ENCODE data around the gene TFR2. TPM values are rescaled to one million over a fixed set of nuclear protein-coding genes. Genes with fewer than 3 reads are reported as not detected.

Gene TFR2
- total RNA-seq, 4 donors from 2014 or later = 0.60 to 0.68 (median 0.64) TPM; not detected in 1

- in situ Hi-C loops (cut with MboI; ENCODE audit: low pct_ligation_motif_present in 1 of 4, low pct_unique_long_range_greater_than_20kb in 1 of 4, low sequenced_read_pairs in 3 of 4) = no loop called here
- intact Hi-C loops (cut with DNase I; ENCODE audit: low total_unique reads) = no loop called here
- peak; percentile 70 for DNase-seq
- no peaks in the 10 kb centered on the region for H3K27me3 ChIP-seq
- H3K9me3 ChIP-seq = no peaks in the 10 kb centered on the region
- no peaks in the 10 kb centered on the region for H3K36me3 ChIP-seq
- peak overlapping the region; percentile 49 to 75 (median 65) for H3K4me3 ChIP-seq
- TF ChIP-seq EP300 (IDR thresholded peaks at IDR 0.05; ENCODE audit: low read depth) (no peak), POLR2AphosphoS5 (IDR thresholded peaks at IDR 0.05) (no peak), CTCF (IDR thresholded peaks at IDR 0.05) (no peak), POLR2A (IDR thresholded peaks at IDR 0.05) (no peak)
- WGBS, 2 donors (ENCODE audit: low coverage in 1 of 2) = 0 to 14% methylated on average over 2 to 68 of the region's 68 CpGs
- peak overlapping the region; percentile 77 to 92 (median 84) for H3K27ac ChIP-seq
- H3K4me1 ChIP-seq = peaks cover 6 to 28% (median 25%) of the 10 kb centered on the region in 4 donors
Observed at GRCh38 chr7:100604976-100605911, 36.1 kb downstream of the TFR2 start.

GRCh38 chr7:100604028-100604975 lies 37.0 kb downstream of the TFR2 start:
- 2% methylated on average over 44 of the region's 70 CpGs; no CpG with 5 or more reads in 1 of the 2 donors for WGBS, 2 donors (ENCODE audit: low coverage in 1 of 2)

GRCh38 chr7:100603726-100604027 lies 37.7 kb downstream of the TFR2 start:
- no peak for DNase-seq
- Histone ChIP-seq H3K4me1 (peaks cover 6 to 28% (median 25%) of the 10 kb centered on the region in 4 donors), H3K9me3 (no peaks in the 10 kb centered on the region), H3K27ac (peak overlapping the region; percentile 77 to 92 (median 84)), H3K27me3 (no peaks in the 10 kb centered on the region), H3K4me3 (peak overlapping the region; percentile 49 to 75 (median 65)), H3K36me3 (no peaks in the 10 kb centered on the region)
- TF ChIP-seq POLR2AphosphoS5 (IDR thresholded peaks at IDR 0.05) = no peak
- TF ChIP-seq POLR2A (IDR thresholded peaks at IDR 0.05) = no peak
- TF ChIP-seq CTCF (IDR thresholded peaks at IDR 0.05) = no peak
- TF ChIP-seq EP300 (IDR thresholded peaks at IDR 0.05; ENCODE audit: low read depth) = no peak
- WGBS, 2 donors (ENCODE audit: low coverage in 1 of 2) = 16 to 60% methylated on average over 1 to 10 of the region's 10 CpGs
- intact Hi-C loops (cut with DNase I; ENCODE audit: low total_unique reads) (no loop called here), in situ Hi-C loops (cut with MboI; ENCODE audit: low pct_ligation_motif_present in 1 of 4, low pct_unique_long_range_greater_than_20kb in 1 of 4, low sequenced_read_pairs in 3 of 4) (no loop called here)

More at GRCh38 chr7:100604028-100604975, 37.0 kb downstream of the TFR2 start:
- DNase-seq = peak; percentile 82
- TF ChIP-seq CTCF (IDR thresholded peaks at IDR 0.05) (peak; percentile 37 to 55 (median 47)), POLR2AphosphoS5 (IDR thresholded peaks at IDR 0.05) (peak; percentile 46 to 72 (median 50)), POLR2A (IDR thresholded peaks at IDR 0.05) (peak; percentile 25), EP300 (IDR thresholded peaks at IDR 0.05; ENCODE audit: low read depth) (no peak)
- peak overlapping the region; percentile 49 to 75 (median 65) for H3K4me3 ChIP-seq
- intact Hi-C loops (cut with DNase I; ENCODE audit: low total_unique reads) = no loop called here
- peaks cover 6 to 28% (median 25%) of the 10 kb centered on the region in 4 donors for H3K4me1 ChIP-seq
- no peaks in the 10 kb centered on the region for H3K36me3 ChIP-seq
- no peaks in the 10 kb centered on the region for H3K9me3 ChIP-seq
- peak overlapping the region; percentile 77 to 92 (median 84) for H3K27ac ChIP-seq
- in situ Hi-C loops (cut with MboI; ENCODE audit: low pct_ligation_motif_present in 1 of 4, low pct_unique_long_range_greater_than_20kb in 1 of 4, low sequenced_read_pairs in 3 of 4) = no loop called here
- no peaks in the 10 kb centered on the region for H3K27me3 ChIP-seq
